HG03521 (cell line): ENCODE data around the gene ACTN4.

Source experiments
- ATAC-seq: cut with Tn5 transposase; IDR thresholded peaks from one replicate; pipeline ENCODE4 v1.9.1; 2021; ENCODE audit warnings: mild to moderate bottlenecking, moderate library complexity; ENCODE audit not compliant: unreplicated experiment

ACTN4 gene

GRCh38 chr19:38635483-38636399, 11.7 kb upstream of the ACTN4 start:
- ATAC-seq = no peak

- ATAC-seq = no peak
Measured at GRCh38 chr19:38638461-38638860, 9.0 kb upstream of the ACTN4 start.

GRCh38 chr19:38639679-38640078, 7.8 kb upstream of the ACTN4 start:
- ATAC-seq = no peak

GRCh38 chr19:38640368-38640767, 7.1 kb upstream of the ACTN4 start:
- ATAC-seq = no peak

GRCh38 chr19:38642176-38642575, 5.3 kb upstream of the ACTN4 start:
- ATAC-seq = no peak

- no peak for ATAC-seq
Measured at GRCh38 chr19:38644719-38645118, 2.7 kb upstream of the ACTN4 start.

- no peak for ATAC-seq
Measured at GRCh38 chr19:38647966-38648768, 718 bp downstream of the ACTN4 start.

GRCh38 chr19:38648769-38649304, 1.4 kb downstream of the ACTN4 start:
- ATAC-seq = no peak

- ATAC-seq = no peak
Measured at GRCh38 chr19:38649305-38650171, 2.1 kb downstream of the ACTN4 start.

- ATAC-seq = no peak
Measured at GRCh38 chr19:38650172-38650775, 2.8 kb downstream of the ACTN4 start.

- ATAC-seq = no peak
Measured at GRCh38 chr19:38650911-38651584, 3.6 kb downstream of the ACTN4 start.

- no peak for ATAC-seq
Measured at GRCh38 chr19:38653028-38653571, 5.7 kb downstream of the ACTN4 start.

- no peak for ATAC-seq
Measured at GRCh38 chr19:38654628-38655055, 7.2 kb downstream of the ACTN4 start.

- ATAC-seq = no peak
Measured at GRCh38 chr19:38655148-38655824, 7.8 kb downstream of the ACTN4 start.

- no peak for ATAC-seq
Measured at GRCh38 chr19:38656171-38656981, 8.9 kb downstream of the ACTN4 start.

GRCh38 chr19:38657633-38658222, 10.3 kb downstream of the ACTN4 start:
- no peak for ATAC-seq

GRCh38 chr19:38658462-38659306, 11.2 kb downstream of the ACTN4 start:
- ATAC-seq = no peak
